H1 (cell line): ENCODE results near the gene LAG3. TPM values are rescaled to one million over a fixed set of nuclear protein-coding genes. Genes with fewer than 3 reads are reported as not detected.

Experiments
- ASH2L ChIP-seq: fragments of 200-600, 300-600 bp; sonication (generic); IDR thresholded peaks from one replicate; pipeline ENCODE4 v1.7.1; 2017; ENCODE audit warnings: low read length
- JUND ChIP-seq: IDR thresholded peaks from 2 replicates; pipeline ENCODE4 v1.6.1; 2011; ENCODE audit warnings: mild to moderate bottlenecking, improper control_type of control experiment, low read length
- SIX5 ChIP-seq: IDR thresholded peaks from 2 replicates; pipeline ENCODE4 v1.6.1; 2011; ENCODE audit warnings: mild to moderate bottlenecking, low read depth, low read length
- SP4 ChIP-seq: IDR thresholded peaks from 2 replicates; pipeline ENCODE4 v1.6.1; 2012; ENCODE audit warnings: low read length, inconsistent platforms
- SUZ12 ChIP-seq: fragments of 200-600 bp; sonication (generic); IDR thresholded peaks from 2 replicates; pipeline ENCODE4 v1.6.1; 2012; ENCODE audit warnings: mild to moderate bottlenecking, inconsistent platforms, low read length, moderate library complexity, mixed read lengths
- polyA plus RNA-seq, 7 experiments: library from polyadenylated mRNA; depleted of rRNA in 3 of 7; stranded (reverse) in 5 of 7; unstranded in 2 of 7; fragments of >200 nt in 5 of 7; fragments of 200-250 nt in 2 of 7; gene quantifications; 1 replicate in 5 of 7; 2 replicates in 1 of 7; 4 replicates in 1 of 7; pipeline versions ENCODE4 v1.2.1 to v1.2.3, GENCODE V29; 2011 to 2013; ENCODE audit warnings: missing spikeins in 2 of 7, mixed read lengths in 2 of 7
- total RNA-seq: library from RNA; stranded (reverse); fragmentation: NEBNext Ultra II Directional; extraction: Animal tissue kit (Norgen Biotek cat#: 25700); gene quantifications from 2 replicates; pipeline ENCODE4 v1.2.1, GENCODE V29; 2021

The LAG3 gene
- total and polyA plus RNA-seq, 2 of the 8 experiments (the other 6 are each of a cell fraction or from before 2014, with no cell fraction given) = 1.1 to 3.1 TPM

DNA sequence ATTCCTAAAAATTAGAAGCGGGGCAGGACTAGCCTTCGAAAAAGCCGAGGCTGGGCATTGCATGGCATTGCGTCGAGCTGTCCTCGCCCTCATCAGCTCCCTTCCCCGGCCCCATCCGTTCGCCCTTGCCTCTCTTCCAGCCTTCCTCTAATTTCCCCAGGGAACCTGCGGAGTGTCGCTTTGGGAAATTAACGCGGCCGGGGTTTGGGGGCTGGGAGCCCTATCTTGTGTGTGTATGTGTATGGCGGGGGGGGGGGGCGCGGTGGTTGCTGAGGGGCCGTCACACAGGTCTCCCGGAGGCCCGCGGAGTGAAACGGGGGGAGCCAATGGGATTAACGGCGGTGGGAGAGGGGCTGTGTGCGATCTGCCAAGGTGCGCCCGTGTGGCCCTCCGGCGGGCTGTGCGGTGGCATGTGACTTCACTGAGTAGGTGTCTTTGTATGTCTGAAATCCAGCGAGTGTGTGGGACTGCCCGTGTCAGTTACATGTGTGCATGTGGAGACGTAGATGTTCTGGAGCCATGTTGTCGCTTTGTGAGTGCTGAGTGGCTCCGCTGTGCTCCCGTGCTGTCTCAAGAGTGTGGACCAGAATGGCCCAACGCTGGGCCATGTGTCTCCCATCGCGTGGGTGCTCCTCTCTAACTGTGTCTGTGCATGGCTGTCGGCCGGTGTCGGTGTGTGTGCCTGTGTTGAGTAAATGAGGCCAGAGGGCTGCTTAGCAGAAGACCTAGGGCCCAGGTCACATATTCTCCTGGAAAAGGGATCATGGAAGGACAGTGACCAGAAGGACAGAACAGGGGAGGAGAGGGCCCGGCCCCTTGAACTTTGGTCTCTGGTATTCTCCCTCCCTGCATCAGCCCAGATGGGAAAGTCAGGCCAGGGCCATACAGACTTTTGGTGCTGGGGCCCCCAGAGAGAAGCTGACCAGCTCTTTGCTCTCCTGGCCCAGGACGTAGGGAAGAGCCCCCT is 4.7 kb upstream of the LAG3 start (continued):
- no peak for TF ChIP-seq JUND
- TF ChIP-seq SP4 = no peak
- no peak for TF ChIP-seq SIX5
- TF ChIP-seq SUZ12 = no peak
- peak; percentile 22 for TF ChIP-seq ASH2L
